ENCODE measurements around the gene TXLNA.
A peak's percentile ranks its signal among the peaks of the same experiment; 100 is the strongest.

The TXLNA gene

DNA sequence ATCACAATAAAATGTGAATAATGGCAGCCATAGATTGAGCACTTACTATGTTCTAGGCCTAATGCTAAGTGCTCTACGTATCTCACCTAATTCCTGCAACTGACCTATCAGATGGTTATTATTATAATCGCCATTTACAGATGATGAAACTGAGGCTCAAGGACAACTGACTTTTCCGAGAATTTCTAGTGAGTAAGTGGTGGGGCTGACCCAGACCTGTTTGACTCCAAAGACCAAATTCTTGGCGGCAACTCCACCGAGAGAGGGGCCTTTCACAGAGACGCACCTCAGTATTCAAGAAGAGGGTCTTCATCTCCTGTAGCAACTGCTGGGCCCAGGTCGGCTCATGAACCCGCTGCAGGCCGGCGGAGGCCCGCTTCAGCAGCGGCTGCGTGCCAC lies 42.1 kb downstream of the TXLNA start:
- peak overlapping the region; percentile 98 for H3K4me3 ChIP-seq (ENCODE audit: low read depth, low read length)
- TF ChIP-seq, protein P1, sequence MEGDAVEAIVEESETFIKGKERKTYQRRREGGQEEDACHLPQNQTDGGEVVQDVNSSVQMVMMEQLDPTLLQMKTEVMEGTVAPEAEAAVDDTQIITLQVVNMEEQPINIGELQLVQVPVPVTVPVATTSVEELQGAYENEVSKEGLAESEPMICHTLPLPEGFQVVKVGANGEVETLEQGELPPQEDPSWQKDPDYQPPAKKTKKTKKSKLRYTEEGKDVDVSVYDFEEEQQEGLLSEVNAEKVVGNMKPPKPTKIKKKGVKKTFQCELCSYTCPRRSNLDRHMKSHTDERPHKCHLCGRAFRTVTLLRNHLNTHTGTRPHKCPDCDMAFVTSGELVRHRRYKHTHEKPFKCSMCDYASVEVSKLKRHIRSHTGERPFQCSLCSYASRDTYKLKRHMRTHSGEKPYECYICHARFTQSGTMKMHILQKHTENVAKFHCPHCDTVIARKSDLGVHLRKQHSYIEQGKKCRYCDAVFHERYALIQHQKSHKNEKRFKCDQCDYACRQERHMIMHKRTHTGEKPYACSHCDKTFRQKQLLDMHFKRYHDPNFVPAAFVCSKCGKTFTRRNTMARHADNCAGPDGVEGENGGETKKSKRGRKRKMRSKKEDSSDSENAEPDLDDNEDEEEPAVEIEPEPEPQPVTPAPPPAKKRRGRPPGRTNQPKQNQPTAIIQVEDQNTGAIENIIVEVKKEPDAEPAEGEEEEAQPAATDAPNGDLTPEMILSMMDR (IDR thresholded peaks at IDR 0.05; ENCODE audit: low read depth, low read length, missing control alignments): no peak
- in situ Hi-C loops (cut with HindIII; ENCODE audit: low sequenced_read_pairs): no loop called here
- DNase-seq (ENCODE audit: low read depth): no peak

DNA sequence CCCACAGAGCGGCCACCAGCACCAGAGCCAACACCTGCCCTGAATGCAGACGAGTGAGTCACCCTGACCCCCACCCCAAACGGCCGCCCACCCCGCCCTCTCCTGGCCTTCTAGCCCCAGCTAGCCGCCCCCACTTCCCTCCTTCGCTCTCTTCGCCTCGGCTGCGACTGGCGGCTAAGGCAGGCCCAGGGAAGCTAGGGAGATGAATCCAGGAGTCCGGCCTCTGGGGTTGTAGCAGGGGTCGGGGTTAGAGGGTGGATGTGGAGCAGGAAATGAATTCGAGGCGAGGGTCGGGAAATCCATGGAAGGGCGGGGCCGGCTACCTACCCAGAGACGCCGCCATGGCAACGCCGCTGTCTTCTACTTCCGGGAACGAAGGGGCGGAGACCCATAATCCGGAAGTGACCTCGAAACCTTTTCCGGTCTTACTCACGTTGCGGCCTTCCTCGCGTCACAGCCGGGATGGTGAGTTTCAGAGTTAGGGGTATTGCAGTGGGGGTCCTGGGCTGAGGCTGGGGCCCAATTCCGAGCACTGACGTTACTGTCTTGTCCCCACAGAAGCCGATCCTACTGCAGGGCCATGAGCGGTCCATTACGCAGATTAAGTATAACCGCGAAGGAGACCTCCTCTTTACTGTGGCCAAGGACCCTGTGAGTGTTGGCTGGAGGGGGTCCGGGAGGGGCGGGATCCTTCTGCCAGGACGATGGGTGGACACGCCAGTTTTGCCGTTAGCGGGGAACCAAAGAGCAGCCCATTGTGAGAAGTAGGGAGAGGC lies 42.7 kb downstream of the TXLNA start, which contains the start of the genes EIF3I and TMEM234:
Gene EIF3I, plus strand, starts transcription at position 428 of the 776 bp plus-strand sequence. Its CDS starts 35 bp downstream, at position 463.
Gene TMEM234, minus strand, starts transcription at position 374 of the 776 bp plus-strand sequence. Its CDS starts 31 bp downstream, at position 343.
- TF ChIP-seq, protein P1 (IDR thresholded peaks at IDR 0.05; ENCODE audit: low read depth, low read length, missing control alignments): no peak
- H3K4me3 ChIP-seq (ENCODE audit: low read depth, low read length): peak within 1 kb of the TSS; percentile 98
- DNase-seq (ENCODE audit: low read depth): peak; percentile 81
- in situ Hi-C loops (cut with HindIII; ENCODE audit: low sequenced_read_pairs): no loop called here

DNA sequence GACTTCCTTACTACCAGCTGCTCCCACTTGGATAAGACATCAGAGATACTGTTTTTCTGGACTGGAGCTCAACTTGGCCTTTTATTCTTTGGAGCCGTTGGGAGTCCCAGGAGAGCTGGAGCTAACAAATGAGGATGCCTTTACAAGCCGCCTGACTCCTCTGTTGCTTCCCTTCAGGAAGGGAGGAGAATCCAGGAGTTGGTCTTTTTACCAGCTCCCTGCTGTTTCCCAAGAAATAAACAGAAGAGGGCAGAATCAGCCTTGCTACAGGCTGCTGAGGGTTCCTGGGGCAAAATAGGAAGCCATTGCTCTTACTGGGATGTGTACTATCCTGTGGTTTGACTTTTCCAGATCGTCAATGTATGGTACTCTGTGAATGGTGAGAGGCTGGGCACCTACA lies 44.2 kb downstream of the TXLNA start:
- TF ChIP-seq, protein P1 (IDR thresholded peaks at IDR 0.05; ENCODE audit: low read depth, low read length, missing control alignments): no peak
- DNase-seq (ENCODE audit: low read depth): no peak
- in situ Hi-C loops (cut with HindIII; ENCODE audit: low sequenced_read_pairs): no loop called here
- H3K4me3 ChIP-seq (ENCODE audit: low read depth, low read length): no peak overlapping the region

DNA sequence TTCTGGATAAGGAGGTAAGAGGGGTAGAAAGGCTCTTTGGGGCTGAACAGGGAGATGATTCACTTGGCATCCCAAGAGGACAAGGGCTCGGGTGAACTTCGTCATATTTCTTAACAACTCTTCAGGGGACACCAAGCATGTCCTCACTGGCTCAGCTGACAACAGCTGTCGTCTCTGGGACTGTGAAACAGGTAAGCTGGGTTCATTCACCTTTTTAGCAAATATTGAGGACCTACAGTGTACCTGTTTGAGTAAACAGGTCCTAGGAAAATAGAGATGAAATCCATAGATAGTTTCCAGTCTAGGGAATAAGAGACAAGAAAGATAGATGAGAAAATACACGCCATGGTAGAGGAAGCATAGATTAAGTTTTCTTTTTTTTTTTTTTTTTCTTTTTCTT lies 44.8 kb downstream of the TXLNA start:
- no peak overlapping the region for H3K4me3 ChIP-seq (ENCODE audit: low read depth, low read length)
- in situ Hi-C loops (cut with HindIII; ENCODE audit: low sequenced_read_pairs): no loop called here
- DNase-seq (ENCODE audit: low read depth): no peak
- TF ChIP-seq, protein P1 (IDR thresholded peaks at IDR 0.05; ENCODE audit: low read depth, low read length, missing control alignments): no peak

DNA sequence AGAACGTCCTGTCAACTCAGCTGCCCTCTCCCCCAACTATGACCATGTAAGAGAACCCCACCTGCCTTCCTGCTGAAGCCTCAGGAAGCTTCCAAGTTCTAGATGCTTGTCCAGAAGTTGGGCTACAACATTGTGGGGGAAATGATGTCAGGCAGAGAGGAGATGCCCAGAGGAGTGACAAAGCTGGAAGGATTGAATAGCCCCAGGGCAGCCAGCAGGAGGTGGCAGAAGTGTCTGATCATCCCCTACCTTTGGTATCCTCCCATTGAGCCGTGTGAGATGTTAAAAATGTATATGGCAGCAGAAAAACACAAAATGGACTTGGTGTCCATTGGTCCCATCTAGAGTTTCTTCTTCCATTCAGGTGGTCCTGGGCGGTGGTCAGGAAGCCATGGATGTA lies 49.3 kb downstream of the TXLNA start:
- no peak for DNase-seq (ENCODE audit: low read depth)
- TF ChIP-seq, protein P1 (IDR thresholded peaks at IDR 0.05; ENCODE audit: low read depth, low read length, missing control alignments): no peak
- in situ Hi-C loops (cut with HindIII; ENCODE audit: low sequenced_read_pairs): no loop called here
- no peak overlapping the region for H3K4me3 ChIP-seq (ENCODE audit: low read depth, low read length)

DNA sequence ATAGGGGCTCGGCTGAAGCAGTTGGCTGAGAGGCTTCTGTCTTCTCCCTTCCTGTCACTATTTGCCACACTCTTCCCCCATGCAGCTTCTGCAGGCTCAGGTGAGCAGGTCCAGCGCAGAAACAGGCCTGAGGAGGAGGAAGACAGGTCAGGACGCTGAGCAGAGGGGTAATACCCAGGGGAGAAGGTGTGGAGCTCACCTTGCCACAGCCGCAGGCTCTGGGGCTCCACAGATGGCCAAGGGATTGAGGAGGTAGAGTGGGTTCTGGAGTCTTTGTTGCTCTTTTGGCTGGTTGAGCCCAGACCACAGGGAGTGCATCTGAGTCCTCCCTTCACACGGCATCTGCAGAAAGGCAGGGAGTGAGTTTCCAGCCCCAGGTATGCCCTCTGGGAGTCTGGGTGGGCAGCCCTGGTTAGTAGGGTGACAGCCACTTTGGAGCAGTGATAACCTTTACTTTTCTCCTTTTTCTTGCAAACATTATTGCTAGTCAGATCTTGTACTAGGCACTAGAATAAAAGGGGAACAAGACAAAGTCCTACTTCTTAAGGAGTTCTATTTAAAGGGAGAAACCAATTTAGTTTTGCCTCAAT lies 52.5 kb downstream of the TXLNA start:
- in situ Hi-C loops (cut with HindIII; ENCODE audit: low sequenced_read_pairs): no loop called here
- DNase-seq (ENCODE audit: low read depth): no peak
- no peak overlapping the region for H3K4me3 ChIP-seq (ENCODE audit: low read depth, low read length)
- TF ChIP-seq, protein P1 (IDR thresholded peaks at IDR 0.05; ENCODE audit: low read depth, low read length, missing control alignments): no peak
